ENCODE results near the gene JMJD8. TPM values are rescaled to one million over a fixed set of nuclear protein-coding genes. Genes with fewer than 3 reads are reported as not detected.

JMJD8 gene
- total and polyA plus RNA-seq, 9 of the 15 experiments (the other 6 are each of a cell fraction or from before 2014, with no cell fraction given): 1.2 to 50.6 (median 29.3) TPM

DNA sequence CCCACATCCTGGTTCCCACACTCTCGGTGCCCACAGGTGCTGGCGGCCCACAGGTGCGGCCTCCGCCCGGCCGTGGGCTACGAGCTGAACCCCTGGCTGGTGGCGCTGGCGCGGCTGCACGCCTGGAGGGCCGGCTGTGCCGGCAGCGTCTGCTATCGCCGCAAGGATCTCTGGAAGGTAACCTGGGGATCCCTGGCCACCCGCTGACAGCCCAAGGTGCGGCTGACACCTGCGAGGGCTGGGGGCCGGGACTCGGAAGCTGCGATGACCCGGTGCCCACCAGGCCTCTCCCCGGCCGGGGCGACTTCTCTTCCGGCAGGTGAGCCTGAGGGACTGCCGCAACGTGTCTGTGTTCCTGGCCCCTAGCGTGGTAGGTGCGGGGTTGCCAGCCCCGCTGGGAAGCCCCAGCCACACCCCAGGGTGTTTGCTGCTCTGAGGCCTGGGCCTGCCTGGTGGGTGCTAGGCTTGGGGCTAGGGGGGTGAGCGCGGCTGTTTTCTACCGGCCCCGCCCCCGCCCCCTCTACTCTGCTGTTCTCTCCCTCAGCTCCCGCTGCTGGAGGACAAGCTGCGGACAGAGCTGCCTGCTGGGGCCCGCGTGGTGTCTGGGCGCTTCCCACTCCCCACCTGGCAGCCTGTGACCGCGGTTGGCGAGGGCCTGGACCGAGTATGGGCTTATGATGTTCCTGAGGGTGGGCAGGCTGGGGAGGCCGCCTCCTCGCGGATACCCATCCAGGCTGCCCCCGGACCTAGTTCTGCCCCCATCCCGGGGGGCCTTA is 37.8 kb upstream of the JMJD8 start:
- Histone ChIP-seq H3K27ac (ENCODE audit: extremely low read depth, low read depth, low read length) (peak overlapping the region; percentile 97), H3K4me2 (ENCODE audit: insufficient read depth, low read length) (peak overlapping the region; percentile 90), H2AFZ (ENCODE audit: low read depth, low read length) (peak overlapping the region; percentile 99), H3K9ac (ENCODE audit: insufficient read depth in 1 of 2, low read depth in 2 of 2, low read length in 2 of 2) (peak overlapping the region; percentile 96 to 99), H4K20me1 (replicated peaks; ENCODE audit: control insufficient read depth, insufficient read depth, low read length) (no peaks in the 10 kb centered on the region; the same call in 1 of the 2 replicates), H3K4me1 (replicated peaks in 1 of 2; ENCODE audit: control insufficient read depth in 2 of 2, insufficient read depth in 2 of 2, low read length in 2 of 2) (peaks cover 10 to 98% of the 10 kb centered on the region in 2 experiments; a peak in 4 of 5 replicates), H3K36me3 (ENCODE audit: control insufficient read depth, insufficient read depth, low read length) (peaks cover 29% of the 10 kb centered on the region; the same call in 2 of the 3 replicates), H3K9me3 (replicated peaks; ENCODE audit: control insufficient read depth, insufficient read depth, low read depth, low read length) (no peaks in the 10 kb centered on the region), H3K9me1 (ENCODE audit: control insufficient read depth, insufficient read depth, low read length) (peaks cover 3% of the 10 kb centered on the region), H3K79me2 (ENCODE audit: control insufficient read depth, insufficient read depth, low read length) (peaks cover 42% of the 10 kb centered on the region), H3K4me3 (peak overlapping the region; percentile 100), H3K27me3 (ENCODE audit: control insufficient read depth in 2 of 2, insufficient read depth in 2 of 2, low read length in 2 of 2) (no peaks in the 10 kb centered on the region)
- POLR2A ChIA-PET: interaction anchor here (0.6 to 4.5 kb wide), 12 partner anchors 8 to 369 kb away, joined by 3 to 25 read pairs (median 3); partner anchors contain the start of gene CIAO3
- in situ Hi-C loops (cut with MboI) (no loop called here), intact Hi-C loops (cut with micrococcal nuclease) (no loop called here)
- WGBS (ENCODE audit: insufficient coverage, low coverage, missing lambda C conversion rate): 3% methylated on average over 46 of the region's 51 CpGs
- DNase-seq (ENCODE audit: extremely low read depth in 1 of 4, low spot score in 3 of 4) (peak; percentile 43 to 61 (median 50)), ATAC-seq (peak; percentile 3), FAIRE-seq (peak; percentile 69)
- CTCF ChIA-PET (ENCODE audit: low intra/inter-chr PET ratio): no interaction called here
- TSS peak; percentile 75 for BruUV-seq (replicated peaks)
- TF ChIP-seq CAMTA2 (CRISPR knock-in tag; conservative IDR thresholded peaks at IDR 0.05): no peak
- TF ChIP-seq HIVEP1 (CRISPR knock-in tag; IDR thresholded peaks at IDR 0.05): 0 out of 2 replicates have a peak, but pooled peaks have one; percentile 64
- peak; percentile 84 for TF ChIP-seq GATA2 (CRISPR knock-in tag; IDR thresholded peaks at IDR 0.05)
- 0 out of 2 replicates have a peak, but pooled peaks have one; percentile 7 for TF ChIP-seq SP1 (CRISPR knock-in tag; IDR thresholded peaks at IDR 0.05)
- 0 out of 2 replicates have a peak, but pooled peaks have one; percentile 9 for TF ChIP-seq MAX (CRISPR knock-in tag; IDR thresholded peaks at IDR 0.05)
- no peak for TF ChIP-seq TARDBP (IDR thresholded peaks at IDR 0.05)
- TF ChIP-seq, protein P1, sequence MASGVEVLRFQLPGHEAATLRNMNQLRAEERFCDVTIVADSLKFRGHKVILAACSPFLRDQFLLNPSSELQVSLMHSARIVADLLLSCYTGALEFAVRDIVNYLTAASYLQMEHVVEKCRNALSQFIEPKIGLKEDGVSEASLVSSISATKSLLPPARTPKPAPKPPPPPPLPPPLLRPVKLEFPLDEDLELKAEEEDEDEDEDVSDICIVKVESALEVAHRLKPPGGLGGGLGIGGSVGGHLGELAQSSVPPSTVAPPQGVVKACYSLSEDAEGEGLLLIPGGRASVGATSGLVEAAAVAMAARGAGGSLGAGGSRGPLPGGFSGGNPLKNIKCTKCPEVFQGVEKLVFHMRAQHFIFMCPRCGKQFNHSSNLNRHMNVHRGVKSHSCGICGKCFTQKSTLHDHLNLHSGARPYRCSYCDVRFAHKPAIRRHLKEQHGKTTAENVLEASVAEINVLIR (CRISPR knock-in tag; IDR thresholded peaks at IDR 0.05): no peak
- TF ChIP-seq NKRF (IDR thresholded peaks at IDR 0.05; ENCODE audit: borderline replicate concordance): peak; percentile 14; the same call in 1 of the 2 replicates
- 0 out of 2 replicates have a peak, but pooled peaks have one; percentile 32 for TF ChIP-seq FOXP4 (CRISPR knock-in tag; IDR thresholded peaks at IDR 0.05; ENCODE audit: borderline replicate concordance)
- peak; percentile 44 for TF ChIP-seq EGR1 (conservative IDR thresholded peaks at IDR 0.05)
- peak; percentile 11; the same call in 1 of the 2 replicates for TF ChIP-seq POLR2A (conservative IDR thresholded peaks at IDR 0.05)
- no peak for TF ChIP-seq CREB1 (IDR thresholded peaks at IDR 0.05)
- TF ChIP-seq CREB1 (CRISPR knock-in tag; IDR thresholded peaks at IDR 0.05): 0 out of 2 replicates have a peak, but pooled peaks have one; percentile 21
- 0 out of 2 replicates have a peak, but pooled peaks have one; percentile 22 for TF ChIP-seq ETS1 (conservative IDR thresholded peaks at IDR 0.05; ENCODE audit: control insufficient read depth, low read depth, low read length)
- no peak for TF ChIP-seq MBD2 (IDR thresholded peaks at IDR 0.05; ENCODE audit: borderline replicate concordance, low read depth)

Data from K562 (cell line).